AG09319 (cell line): Measurements from ENCODE around the gene SCNN1A.

Source experiments
- DNase-seq: peaks from one replicate; pipeline ENCODE4 v3.0.0-alpha.2; 2010; ENCODE audit warnings: low read depth; ENCODE audit errors: extremely low read depth
- CTCF ChIP-seq: IDR thresholded peaks from 2 replicates; pipeline ENCODE4 v1.5.1; 2011; ENCODE audit warnings: low read depth, mild to moderate bottlenecking, inconsistent platforms, low read length, moderate library complexity

The SCNN1A gene

DNA sequence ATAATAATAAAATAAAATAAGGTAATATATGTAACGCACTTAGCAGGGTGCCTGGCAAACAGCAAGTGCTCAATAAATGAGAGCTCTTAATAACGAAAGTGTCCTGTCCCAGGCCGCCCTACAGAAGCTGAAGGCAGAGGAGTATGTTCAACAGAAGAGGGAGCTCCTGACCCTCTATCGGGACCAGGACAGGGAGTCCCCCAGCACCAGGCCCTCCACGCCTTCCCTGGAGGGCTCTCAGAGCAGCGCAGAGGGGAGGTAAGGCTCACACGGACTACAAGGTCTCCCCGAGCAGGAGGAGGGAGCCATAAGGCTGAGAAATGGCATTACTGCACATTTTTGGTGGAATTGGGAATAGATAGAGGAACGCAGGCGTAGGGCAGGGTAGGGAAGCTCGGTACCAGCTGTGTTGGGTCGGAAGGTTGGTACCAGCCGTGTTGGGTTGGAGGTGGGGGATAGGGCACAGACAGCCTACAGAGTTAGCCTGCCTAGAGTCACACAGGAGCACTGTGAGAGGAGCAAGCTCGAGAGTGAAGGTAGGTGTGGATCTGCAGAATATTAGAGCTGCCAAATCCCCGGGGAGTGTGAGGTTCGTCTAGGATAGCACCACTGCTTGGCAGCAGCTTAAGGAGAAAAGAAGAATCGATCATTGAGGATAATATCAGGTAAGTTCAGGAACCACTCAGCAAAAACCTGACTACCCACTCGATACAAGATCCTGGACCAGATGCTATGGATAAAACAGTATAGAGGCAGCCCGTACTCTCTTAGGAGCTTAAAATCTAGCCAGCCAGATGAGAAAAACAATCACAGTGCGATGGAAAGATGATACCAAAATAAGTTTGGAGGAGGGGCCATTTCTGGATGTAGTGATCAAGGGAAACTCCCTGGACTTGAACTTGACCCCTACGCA lies 48.8 kb downstream of the SCNN1A start:
- no peak for DNase-seq
- peak; percentile 51 for TF ChIP-seq CTCF

GRCh38 chr12:6324936-6325750 lies 50.2 kb downstream of the SCNN1A start:
- no peak for DNase-seq
- no peak for TF ChIP-seq CTCF

DNA sequence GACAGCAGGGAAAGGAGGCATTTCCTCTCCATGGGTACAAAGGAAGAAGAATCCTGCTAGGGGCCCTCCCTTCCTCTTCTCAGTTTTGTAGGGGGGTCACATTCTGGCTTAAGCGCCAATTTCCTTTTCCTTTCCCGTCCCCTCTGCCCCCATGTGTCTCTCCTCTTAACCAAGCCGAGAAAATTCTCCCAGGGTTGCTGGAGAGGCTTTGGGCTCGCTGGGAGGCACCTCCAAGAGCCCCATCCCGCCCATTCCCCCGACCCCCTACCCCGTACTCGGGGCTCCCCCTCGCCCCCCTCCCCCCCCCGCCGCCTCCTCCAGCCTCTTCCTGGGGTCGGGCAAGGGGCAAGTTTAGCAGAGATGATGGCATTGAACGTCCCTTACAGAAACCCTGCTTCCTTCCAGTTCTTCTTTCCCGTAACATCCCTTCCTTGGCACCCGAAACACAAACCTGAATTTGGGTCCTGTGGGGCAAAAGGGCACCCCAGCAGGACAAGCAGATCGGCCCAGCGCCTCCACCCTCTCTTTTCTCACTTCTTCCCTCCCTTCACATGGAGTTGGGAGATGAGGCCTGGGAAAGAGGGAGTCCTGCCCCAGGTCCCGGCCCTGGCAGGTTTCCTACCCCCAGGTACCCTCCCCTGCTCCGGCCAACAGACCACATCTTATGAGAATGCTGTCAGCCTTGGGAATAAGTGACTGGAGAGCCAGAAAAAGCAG lies 51.2 kb downstream of the SCNN1A start:
- TF ChIP-seq CTCF: no peak
- DNase-seq: no peak

- TF ChIP-seq CTCF: peak; percentile 54
- peak; percentile 80 for DNase-seq
Measured at GRCh38 chr12:6323340-6323994, 51.9 kb downstream of the SCNN1A start.

GRCh38 chr12:6322969-6323339 lies 52.4 kb downstream of the SCNN1A start:
- DNase-seq: no peak
- no peak for TF ChIP-seq CTCF

GRCh38 chr12:6322352-6322751 lies 53.0 kb downstream of the SCNN1A start:
- no peak for TF ChIP-seq CTCF
- no peak for DNase-seq
